ENCODE measurements around the gene TFDP2.

The TFDP2 gene

DNA sequence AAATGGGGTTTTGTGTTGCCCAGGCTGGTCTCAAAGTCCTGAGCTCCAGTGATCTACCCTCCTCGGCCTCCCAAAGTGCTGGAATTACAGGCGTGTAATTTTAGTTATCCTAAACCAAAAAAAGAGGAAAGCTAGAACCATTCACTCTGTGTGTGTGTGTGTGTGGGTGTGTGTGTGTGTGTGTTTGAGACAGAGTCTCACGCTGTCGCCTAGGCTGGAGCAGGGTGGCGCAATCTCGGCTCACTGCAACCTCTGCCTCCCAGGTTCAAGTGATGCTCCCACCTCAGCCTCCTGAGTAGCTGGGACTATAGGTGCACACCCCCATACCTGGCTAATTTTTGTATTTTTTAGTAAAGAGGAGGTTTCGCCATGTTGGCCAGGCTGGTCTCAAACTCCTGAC, 84.0 kb downstream of the TFDP2 start:
- no peak for DNase-seq

DNA sequence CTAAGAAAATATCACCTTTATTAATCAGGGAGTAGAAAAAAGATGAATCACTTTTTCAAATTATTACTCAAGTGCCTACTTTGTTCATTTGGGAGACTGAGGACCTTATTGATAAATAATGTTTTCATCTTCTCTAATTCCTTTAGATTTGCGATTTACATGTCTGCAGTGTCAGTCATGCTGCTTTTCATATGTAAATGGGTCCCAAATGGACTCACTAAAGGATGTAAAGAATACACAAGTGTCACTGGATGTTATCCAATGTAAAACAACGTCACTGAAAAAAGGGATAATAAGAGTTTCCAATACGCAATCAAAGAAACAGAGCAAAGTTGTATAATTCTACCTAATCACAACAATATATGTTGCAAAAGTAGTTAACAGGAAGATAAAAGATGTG, 84.9 kb downstream of the TFDP2 start:
- DNase-seq = no peak

DNA sequence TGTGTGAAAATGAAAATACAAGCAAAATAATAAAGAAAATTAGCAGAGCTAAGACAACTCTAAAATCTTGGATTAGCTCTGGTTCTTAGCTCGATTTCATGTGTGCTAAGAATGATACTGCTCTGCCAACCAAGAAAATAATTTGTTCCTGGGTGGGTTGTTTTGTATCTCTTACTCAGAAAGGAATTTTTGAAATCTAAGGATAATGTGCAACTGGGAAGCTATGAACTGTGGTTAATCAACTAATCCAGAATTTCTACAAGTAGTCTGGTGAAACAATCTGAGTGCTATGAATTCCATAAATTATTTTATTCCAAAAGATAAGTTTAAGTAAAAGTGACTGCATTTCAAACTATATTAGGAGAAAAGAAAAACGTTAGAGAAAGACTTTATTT, 92.0 kb downstream of the TFDP2 start:
- no peak for DNase-seq

DNA sequence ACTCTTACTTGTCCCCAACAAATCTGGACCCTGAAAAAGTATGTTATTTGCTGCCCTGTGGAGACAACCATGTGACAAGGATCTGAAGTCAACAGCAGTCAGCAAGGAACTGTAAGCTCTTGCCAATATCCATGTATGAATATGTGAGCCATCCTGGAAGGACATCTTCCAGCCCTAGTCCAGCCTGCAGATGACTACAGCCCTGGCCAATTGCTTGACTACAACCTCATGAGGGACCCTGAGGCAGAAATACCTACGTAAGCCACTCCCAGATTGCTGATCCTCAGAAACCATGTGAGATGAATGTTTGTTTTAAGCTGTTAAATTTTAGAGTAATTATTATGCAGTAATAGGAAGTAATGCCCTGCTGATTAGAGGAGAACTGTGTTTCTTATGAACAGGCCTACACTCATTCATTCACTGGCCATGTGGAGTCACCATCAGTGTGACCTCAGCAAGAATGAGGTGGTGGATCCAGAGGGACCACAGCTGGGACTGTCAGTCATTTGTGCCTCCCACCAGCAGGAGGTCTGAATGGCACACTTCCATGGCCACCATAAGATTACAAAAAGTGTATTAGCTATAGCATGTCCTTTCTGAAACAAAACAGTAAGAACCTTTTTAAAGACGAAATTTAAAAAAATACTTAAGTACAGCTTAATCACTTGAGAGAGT, 92.6 kb downstream of the TFDP2 start:
- no peak for DNase-seq

DNA sequence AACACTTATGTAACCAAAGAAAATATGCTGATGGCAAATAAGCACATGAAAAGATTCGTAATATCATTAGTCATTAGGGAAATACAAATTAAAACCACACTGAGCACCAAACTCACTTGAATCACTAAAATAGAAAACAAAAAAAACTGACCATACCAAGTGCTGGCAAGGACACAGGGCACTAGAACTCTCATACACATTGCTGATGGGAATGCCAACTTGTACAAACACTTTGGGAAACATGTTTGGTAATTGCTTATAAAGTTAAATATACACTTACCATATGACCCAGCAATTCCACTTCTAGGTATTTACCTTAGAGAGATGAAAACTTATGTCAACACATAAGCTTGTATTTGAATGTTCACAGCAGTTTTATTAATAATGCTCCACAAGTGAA, 95.5 kb downstream of the TFDP2 start:
- no peak for DNase-seq

DNA sequence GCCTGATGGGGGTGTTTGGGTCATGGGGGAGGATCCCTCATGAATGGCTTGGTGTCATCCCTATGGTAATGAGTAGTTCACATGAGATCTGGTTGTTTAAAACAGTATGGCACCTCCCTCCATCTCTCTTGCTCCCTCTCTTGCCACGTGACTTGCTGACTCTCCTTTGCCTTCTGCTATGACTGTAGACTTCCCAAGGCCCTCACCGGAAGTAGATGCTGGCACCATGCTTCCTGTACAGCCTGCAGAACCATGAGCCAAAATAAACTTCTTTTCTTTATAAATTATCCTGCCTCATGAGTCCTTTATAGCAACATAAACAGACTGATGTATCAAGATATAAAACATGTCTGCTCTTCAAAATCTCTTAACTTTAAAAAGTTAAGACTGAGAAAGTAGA, 96.1 kb downstream of the TFDP2 start:
- DNase-seq = no peak

DNA sequence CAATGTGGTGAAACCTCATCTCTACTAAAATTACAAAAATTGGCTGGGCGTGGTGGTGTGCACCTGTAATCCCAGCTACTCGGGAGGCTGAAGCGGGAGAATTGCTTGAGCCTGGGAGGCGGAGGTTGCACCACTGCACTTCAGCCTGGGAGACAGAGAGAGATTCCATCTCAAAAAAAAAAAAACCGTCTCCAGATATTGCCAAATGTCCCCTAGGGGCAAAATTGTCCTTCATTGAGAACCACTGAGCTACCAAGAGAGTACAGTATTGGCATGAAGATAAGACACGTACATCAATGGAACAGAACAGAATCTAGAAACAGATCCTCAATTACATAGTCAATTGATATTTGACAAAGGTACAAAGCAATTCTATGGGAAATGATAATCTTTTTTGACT, 98.0 kb downstream of the TFDP2 start:
- no peak for DNase-seq

DNA sequence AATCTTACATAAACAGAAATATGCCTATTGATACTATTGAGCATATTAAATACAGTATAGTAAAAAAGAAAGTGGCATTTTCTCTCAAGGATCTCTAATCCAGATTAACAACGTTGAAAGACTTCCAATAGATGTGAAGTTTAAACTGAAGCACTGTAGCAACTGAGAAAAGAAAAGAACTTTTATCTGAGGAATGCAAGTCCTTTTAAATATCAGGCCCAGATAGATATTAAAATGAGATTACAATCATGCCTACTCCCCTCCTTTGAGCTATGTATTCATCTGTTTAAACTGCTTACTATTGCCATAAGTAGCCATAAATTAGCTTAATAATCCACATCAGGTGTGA, 102.3 kb downstream of the TFDP2 start:
- no peak for DNase-seq

DNA sequence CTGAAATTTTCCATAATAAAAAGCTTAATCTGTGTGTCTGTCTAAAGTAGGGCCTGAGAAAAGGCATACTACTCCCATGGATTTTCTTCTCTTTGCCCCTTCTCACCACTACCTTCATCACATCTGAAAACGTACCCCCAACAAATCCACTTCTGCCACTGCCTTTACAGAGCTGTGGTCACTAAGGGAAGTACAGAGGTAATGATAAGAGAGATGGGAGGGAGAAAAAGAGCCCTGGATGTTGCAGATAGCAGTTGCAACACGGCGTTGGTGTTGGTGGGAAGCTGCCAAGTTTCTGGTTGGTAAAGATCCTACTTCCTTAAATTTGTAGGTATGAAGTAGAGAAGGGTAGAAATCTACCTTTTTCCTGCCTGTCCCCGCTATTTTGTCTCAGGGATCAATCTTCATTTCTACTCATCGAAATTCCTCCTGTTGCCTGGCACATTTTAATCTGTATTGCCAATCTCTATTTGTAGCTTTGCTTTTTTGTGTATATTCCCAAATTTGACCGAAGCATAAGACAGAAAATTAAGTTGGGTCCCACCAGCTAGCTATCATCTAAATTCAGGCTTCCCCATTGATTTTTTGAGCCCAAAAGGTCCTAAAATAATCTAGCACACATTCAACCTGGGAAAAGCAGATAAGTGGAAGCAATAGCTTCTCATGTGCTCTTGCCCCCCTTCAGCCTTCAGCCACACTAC, 102.9 kb downstream of the TFDP2 start:
- no peak for DNase-seq

DNA sequence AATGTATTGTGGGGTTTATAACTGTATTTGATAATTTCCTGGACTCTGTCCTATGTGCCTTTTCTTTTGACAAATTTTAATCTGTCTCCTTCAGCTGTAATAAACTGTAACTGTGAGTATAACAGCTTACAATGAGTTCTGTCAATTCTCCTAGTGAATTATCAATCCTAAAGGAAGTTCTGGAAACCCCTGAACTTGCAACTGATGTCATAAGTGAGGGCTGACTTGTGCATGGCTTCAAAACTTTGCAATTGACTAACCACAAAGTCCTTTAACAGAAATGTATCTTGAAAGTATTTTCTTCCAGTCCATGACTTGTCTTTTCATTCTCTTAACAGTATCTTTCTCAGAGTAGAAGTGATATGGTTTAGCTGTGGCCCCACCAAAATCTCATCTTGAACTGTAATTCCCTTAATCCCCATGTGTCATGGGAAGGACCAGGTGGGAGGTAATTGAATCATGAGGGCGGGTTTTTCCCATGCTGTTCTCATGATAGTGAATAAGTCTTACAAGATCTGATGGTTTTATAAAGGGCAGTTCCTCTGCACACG, 108.3 kb downstream of the TFDP2 start:
- no peak for DNase-seq

DNA sequence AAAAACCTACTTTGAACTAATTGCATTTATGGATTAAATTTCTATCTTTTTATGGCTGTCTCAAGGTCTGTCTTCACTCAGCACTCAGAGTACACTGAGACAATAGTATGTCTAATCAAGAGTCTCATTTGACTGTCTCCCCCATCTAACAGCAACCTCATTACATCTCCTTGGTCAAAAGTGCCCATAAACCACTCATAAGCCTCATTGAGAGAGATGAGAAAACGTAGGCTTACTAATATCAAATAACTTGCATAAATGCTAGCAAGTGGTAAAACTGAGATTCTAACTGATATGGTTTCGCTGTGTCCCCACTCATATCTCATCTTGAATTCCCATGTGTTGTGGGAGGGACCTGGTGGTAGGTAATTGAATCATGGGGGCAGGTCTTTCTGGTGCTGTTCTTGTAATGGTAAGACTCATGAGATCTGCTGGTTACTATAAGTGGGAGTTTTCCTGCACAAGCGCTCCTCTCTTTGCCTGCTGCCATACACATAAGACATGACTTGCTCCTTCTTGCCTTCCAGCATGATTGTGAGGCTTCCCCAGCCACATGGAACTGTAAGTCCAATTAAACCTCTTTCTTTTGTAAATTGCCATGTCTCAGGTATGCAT, 113.9 kb downstream of the TFDP2 start:
- no peak for DNase-seq

DNA sequence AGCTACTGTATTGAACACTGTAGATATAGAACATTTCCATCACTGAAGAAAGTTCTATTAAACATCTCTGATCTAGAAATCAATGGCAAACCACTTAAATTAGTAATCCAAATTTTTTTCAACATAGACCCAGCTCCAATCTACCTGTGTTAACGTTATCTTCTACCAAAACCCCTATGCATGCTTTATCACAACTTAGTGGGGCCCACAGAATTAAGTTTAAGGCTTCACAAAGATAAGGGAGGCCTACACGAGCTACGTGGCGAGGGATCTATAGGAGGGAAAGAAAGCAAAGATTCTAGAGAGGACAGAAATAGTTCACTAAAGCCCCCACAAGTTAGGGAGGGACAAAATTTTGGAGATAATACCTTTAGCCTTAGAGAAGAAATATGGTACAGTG, 116.1 kb downstream of the TFDP2 start:
- DNase-seq = no peak

DNA sequence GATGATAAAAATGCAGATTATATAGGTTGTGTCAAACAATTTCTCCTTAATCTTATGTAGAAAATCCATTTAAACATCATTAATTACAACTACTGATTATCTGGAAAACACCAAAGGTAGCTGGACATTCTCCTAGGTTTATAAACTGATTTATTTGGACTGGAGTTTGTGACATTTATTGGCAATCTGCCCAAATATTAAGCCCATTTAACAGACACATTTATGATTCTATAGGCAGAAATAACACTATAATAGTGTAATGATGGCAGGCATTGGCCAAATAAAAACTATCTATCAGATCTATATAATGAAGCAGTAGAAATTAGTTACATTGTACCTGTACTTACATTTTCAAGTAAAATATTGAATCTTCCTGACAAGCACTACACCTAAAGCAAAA, 117.8 kb downstream of the TFDP2 start:
- DNase-seq = no peak

DNA sequence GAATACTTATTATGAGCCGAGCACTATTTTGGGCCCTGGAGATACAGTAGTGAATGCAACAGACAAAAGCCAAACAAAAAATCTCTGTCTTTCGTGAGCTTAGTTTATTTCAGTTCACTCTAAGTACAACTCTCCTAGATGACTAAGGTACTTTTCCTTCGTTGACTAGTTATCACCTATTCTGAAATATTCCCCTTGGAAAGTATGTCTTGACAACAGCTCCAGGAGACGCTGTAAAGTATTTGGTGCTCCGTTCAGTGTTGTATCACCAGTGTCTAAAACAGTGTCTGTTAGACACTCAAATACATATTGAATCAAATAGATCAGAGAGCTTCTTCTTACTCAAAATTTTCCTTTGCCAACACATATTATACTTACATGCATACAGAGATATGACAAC, 119.6 kb downstream of the TFDP2 start:
- no peak for DNase-seq

DNA sequence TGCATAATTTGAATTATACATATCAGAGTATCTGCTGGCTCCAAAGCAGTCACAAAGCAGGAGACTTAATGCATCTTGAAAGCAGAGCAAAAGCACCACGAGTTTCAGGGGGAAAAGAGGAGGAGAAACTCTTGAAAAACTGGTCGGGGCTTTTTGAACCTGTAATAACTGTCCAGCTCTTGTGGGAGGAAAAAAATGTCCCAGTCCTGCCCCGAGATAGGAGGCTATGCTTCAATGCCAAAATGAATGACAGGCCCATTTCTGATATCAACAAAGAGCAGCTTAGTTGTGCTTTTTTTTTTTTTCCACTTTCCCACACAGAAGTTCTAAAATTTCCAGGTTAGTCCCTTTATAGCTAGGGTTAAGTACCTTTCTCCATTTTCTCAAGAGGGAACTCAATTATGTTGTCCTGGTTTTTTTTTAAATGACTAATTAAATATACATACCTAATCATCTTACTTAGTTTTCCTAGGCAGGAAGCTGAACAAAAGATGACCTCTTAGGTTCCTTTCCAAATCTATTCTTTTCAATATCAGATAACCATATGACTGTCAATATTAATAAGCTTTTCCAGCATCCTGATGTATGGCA, 120.2 kb downstream of the TFDP2 start:
- DNase-seq = no peak

DNA sequence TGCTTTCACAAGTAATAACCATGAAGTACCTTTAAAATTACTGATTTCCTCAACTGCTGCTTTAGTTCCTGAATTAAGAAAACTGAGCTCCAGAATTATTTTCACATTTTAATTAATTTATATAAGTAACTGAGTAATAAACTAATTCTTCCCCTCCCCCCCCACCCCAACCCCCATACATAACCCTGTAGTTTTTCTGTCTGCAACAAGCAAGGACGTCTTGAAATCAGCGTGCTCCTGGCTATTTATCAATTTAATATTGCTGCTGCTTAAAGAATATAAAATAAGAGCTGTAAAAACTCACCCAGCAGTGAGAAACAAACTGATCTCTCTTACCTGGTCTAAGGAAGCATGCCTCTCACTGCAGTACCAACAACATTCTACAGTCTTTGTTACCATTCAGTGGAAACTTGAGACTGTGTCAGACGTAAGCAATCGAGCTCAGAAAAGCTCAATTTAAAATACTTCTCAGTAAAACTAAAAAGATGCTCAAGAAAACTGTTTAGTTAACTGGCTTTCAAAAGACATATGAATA, 121.0 kb downstream of the TFDP2 start:
- DNase-seq = no peak

DNA sequence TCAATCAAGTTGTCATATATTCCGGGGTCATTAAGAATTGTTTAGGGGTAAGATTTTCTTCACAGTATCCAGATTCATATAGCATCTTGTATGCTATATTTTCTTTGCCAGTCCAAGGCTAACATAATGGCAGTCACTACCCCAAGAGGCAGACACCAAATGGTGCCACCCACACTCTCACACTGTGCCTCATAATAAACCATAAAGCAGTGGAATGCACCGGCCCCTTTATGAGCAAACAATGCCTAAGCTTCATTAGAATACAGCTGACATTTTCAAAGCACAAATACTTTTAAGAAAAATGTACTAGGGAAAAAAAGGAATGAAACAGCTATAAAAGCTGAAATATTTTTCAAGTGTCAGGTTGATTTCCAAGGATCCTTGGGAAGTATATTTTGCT, 121.6 kb downstream of the TFDP2 start:
- DNase-seq = no peak

DNA sequence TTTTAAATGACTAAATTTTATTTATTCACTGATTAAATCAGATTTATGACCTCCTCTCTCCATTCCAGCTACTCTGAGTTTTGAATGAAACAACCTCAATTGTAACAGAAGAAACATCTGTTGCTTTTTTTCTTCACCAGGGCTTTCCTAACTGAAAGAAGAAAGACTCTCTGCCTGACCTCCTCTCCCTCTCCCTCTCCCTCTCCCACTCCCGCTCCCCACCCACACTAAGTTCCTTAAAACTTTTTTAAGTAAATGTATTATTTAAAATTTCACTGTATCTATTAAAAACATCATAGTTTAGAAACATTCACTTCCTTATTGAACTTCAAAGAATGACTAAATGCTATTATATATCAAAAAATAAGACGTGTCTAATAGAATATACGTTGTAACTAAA, 122.0 kb downstream of the TFDP2 start:
- no peak for DNase-seq

DNA sequence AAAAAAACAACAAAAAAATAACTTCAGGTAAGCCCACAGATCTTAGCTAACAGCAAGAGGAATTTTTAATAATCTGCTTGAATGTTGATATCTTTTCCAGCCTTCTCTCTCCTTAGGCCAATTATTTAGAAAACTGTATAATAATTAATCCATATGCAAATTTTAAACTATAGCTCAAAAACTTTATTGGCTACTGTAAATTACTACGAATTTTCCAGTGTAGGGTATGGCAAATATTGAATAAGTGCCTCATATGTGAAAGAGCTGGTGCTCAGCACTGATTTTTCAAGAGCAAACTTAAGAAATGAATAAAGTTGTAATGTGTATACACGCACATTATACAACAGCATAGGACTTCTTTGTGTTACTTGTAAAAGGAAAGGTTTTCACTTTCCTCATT, 123.0 kb downstream of the TFDP2 start:
- DNase-seq = no peak

DNA sequence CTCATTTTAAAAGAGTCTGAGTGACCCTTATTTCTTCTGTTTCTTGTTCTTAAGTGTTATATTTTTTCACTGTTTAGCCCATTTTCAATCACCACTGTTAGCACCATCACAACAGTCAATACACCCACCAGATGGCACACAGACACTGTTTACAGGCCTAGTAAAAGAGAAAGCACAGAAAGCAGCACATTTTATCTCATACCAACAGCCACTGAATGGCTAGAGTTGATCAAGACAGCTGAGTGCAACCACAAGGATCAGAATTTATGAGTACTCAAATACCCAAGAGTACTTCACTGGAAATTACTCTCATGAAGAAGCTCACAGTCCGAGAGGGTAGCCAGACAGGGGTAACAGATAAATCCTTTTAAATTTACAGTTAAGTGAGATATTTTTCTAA, 127.0 kb downstream of the TFDP2 start:
- DNase-seq = peak; percentile 86

DNA sequence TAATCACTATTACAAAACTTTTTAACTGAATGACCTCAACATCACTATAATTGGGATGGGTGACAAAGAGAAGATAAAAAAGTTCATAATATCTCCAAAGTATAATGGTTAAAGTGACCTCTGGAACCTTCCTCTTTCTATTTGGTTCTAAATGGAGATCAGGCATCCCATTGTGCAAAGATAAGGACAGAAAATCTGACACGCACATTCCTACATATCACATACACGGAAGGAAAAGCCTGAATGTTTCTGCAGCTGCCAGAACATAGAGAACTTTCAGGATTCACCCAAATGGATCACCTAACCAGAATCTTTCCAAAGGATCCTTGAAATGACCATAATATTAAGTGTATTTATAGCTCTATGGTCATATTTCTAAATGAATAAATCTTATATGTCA, 128.2 kb downstream of the TFDP2 start:
- no peak for DNase-seq

DNA sequence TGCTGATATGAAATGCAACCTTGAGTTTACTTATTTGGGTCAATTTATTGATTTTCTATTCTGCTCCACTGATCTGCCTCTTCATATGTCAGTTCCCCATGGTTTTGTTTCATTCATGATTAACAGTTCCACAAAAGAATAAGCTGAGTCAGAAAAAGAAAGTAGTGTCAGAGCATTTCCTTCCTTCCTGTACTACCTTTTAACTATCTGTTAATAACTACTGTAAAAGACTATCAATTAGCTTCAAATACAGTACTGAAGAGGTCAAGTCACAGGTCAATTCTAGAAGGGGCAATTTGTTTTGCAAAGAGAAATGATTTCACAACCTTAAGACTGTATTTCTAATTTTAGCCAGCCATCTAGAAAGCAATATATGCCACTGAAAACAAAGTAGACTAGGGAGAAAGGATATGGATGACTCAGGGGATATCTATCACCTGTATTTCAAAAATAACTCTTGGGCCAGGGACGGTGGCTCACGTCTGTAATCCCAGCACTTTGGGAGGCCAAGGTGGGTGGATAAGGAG, 129.5 kb downstream of the TFDP2 start:
- DNase-seq = no peak

DNA sequence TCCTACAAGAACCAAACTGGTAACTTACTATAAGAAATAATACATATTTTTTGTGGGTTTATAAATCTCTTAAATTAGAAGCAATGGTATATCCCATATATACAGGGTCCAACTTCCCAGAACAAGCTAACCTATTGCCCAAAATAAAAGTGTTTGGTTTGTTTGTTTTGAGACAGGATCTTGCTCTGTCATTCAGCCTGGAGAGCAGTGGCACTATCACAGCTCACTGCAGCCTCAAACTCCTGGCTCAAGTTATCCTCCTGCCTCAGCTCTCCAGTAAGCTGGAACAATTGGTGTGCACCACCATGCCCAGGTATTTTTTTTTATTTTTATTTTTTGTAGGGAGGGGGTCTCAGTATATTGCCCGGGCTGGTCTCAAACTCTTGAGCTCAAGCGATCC, 135.4 kb downstream of the TFDP2 start:
- DNase-seq = no peak
